Measurements from ENCODE around the gene PAX8.

- TF ChIP-seq, protein P1, sequence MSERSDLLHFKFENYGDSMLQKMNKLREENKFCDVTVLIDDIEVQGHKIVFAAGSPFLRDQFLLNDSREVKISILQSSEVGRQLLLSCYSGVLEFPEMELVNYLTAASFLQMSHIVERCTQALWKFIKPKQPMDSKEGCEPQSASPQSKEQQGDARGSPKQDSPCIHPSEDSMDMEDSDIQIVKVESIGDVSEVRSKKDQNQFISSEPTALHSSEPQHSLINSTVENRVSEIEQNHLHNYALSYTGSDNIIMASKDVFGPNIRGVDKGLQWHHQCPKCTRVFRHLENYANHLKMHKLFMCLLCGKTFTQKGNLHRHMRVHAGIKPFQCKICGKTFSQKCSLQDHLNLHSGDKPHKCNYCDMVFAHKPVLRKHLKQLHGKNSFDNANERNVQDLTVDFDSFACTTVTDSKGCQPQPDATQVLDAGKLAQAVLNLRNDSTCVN (tag by site-specific recombination; optimal IDR thresholded peaks at IDR 0.05) = no peak
- TF ChIP-seq, protein P2, sequence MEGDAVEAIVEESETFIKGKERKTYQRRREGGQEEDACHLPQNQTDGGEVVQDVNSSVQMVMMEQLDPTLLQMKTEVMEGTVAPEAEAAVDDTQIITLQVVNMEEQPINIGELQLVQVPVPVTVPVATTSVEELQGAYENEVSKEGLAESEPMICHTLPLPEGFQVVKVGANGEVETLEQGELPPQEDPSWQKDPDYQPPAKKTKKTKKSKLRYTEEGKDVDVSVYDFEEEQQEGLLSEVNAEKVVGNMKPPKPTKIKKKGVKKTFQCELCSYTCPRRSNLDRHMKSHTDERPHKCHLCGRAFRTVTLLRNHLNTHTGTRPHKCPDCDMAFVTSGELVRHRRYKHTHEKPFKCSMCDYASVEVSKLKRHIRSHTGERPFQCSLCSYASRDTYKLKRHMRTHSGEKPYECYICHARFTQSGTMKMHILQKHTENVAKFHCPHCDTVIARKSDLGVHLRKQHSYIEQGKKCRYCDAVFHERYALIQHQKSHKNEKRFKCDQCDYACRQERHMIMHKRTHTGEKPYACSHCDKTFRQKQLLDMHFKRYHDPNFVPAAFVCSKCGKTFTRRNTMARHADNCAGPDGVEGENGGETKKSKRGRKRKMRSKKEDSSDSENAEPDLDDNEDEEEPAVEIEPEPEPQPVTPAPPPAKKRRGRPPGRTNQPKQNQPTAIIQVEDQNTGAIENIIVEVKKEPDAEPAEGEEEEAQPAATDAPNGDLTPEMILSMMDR (tag by site-specific recombination; IDR thresholded peaks at IDR 0.05) = no peak
- TF ChIP-seq ZBTB11 (tag by site-specific recombination; conservative IDR thresholded peaks at IDR 0.05; ENCODE audit: low read depth) (no peak), REST (tag by site-specific recombination; IDR thresholded peaks at IDR 0.05) (no peak), ZNF121 (tag by site-specific recombination; IDR thresholded peaks at IDR 0.05) (no peak), PBX3 (CRISPR knock-in tag; IDR thresholded peaks at IDR 0.05) (no peak), ZNF354C (tag by site-specific recombination; IDR thresholded peaks at IDR 0.05; ENCODE audit: borderline replicate concordance, low read depth) (no peak), ZNF184 (tag by site-specific recombination; IDR thresholded peaks at IDR 0.05) (no peak), ZBTB49 (tag by site-specific recombination; IDR thresholded peaks at IDR 0.05; ENCODE audit: low read depth) (no peak), PRDM1 (tag by site-specific recombination; IDR thresholded peaks at IDR 0.05) (no peak), BCL6B (tag by site-specific recombination; IDR thresholded peaks at IDR 0.05) (no peak), SALL2 (tag by site-specific recombination; IDR thresholded peaks at IDR 0.05; ENCODE audit: borderline replicate concordance) (no peak), ZFP3 (tag by site-specific recombination; IDR thresholded peaks at IDR 0.05; ENCODE audit: low read depth) (no peak)
These were observed 54.9 kb downstream of the PAX8 start for GRCh38 chr2:113223813-113224212.
